ENCODE data around the gene ASB1.

DNA sequence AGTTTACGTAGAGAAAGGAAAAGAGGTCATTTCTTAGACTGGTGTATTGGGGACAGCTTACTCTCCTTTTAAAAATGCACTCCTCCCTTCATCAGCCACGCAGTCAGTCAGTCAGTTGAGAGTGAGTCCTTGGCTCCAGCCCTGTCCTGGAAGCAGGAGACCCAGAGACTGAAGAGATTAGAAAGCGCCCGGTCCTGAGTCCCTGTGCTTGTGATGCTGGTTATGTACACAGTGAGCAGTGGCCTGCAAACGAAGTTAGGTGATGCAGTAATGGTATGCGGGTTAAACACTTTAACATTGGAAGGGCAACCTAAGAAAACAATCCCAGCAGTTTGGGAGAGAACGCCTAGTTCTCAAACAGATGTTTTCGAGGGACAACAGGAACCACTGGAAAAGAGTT lies 6.3 kb upstream of the ASB1 start:
- TF ChIP-seq, protein P1, sequence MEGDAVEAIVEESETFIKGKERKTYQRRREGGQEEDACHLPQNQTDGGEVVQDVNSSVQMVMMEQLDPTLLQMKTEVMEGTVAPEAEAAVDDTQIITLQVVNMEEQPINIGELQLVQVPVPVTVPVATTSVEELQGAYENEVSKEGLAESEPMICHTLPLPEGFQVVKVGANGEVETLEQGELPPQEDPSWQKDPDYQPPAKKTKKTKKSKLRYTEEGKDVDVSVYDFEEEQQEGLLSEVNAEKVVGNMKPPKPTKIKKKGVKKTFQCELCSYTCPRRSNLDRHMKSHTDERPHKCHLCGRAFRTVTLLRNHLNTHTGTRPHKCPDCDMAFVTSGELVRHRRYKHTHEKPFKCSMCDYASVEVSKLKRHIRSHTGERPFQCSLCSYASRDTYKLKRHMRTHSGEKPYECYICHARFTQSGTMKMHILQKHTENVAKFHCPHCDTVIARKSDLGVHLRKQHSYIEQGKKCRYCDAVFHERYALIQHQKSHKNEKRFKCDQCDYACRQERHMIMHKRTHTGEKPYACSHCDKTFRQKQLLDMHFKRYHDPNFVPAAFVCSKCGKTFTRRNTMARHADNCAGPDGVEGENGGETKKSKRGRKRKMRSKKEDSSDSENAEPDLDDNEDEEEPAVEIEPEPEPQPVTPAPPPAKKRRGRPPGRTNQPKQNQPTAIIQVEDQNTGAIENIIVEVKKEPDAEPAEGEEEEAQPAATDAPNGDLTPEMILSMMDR (IDR thresholded peaks at IDR 0.05) = no peak
- no peak for TF ChIP-seq POLR2A (IDR thresholded peaks at IDR 0.05)
